AG09319 (cell line): ENCODE measurements around the gene LRRC8C.
"Not testable (repeated sequence)": the region's sequence is repeated elsewhere in the genome, so short reads cannot be mapped to it uniquely, and the experiment has no call there.

Source experiments
- DNase-seq: peaks from one replicate; pipeline ENCODE4 v3.0.0-alpha.2; 2010; ENCODE audit warnings: low read depth; ENCODE audit errors: extremely low read depth
- TF ChIP-seq, protein P1 (sequence below): IDR thresholded peaks from 2 replicates; pipeline ENCODE4 v1.5.1; 2011; ENCODE audit warnings: low read depth, mild to moderate bottlenecking, inconsistent platforms, low read length, moderate library complexity

LRRC8C gene

DNA sequence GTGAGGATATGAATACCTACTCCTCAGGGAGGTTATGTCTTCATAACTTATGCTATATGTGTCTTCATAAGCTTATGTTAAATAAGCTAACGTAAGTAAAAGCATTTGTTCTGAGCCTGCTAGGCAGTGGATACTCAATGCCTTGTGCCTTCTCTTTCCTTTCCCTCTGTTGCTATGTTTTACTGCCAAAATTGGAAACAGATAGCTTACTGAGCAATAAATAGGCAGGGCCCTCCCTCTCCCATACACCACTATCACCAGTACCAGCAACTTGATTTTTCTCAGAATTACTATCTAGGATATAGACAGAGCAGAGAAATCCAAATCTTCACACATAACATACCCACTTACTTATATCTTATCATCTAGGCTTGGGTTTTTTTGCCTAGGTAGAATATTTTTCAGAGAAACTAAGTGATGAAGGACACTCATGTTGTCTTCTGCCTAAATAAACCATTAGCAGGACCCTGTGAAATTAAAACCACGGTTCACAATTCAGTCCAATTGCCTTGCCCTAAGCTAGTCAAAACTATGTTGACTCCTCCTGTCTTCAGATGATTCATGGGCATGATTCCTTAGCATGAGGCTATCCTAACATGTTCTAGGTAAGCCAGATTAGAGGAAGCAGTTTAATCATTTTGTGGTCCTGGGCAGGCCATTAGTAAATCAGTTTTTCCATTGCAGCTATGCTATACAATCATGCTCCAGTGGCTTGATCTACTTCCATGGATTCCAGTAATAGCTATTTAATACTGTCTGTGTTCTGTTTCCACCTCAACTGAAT lies 15.9 kb upstream of the LRRC8C start:
- TF ChIP-seq, protein P1, sequence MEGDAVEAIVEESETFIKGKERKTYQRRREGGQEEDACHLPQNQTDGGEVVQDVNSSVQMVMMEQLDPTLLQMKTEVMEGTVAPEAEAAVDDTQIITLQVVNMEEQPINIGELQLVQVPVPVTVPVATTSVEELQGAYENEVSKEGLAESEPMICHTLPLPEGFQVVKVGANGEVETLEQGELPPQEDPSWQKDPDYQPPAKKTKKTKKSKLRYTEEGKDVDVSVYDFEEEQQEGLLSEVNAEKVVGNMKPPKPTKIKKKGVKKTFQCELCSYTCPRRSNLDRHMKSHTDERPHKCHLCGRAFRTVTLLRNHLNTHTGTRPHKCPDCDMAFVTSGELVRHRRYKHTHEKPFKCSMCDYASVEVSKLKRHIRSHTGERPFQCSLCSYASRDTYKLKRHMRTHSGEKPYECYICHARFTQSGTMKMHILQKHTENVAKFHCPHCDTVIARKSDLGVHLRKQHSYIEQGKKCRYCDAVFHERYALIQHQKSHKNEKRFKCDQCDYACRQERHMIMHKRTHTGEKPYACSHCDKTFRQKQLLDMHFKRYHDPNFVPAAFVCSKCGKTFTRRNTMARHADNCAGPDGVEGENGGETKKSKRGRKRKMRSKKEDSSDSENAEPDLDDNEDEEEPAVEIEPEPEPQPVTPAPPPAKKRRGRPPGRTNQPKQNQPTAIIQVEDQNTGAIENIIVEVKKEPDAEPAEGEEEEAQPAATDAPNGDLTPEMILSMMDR: no peak
- no peak for DNase-seq

DNA sequence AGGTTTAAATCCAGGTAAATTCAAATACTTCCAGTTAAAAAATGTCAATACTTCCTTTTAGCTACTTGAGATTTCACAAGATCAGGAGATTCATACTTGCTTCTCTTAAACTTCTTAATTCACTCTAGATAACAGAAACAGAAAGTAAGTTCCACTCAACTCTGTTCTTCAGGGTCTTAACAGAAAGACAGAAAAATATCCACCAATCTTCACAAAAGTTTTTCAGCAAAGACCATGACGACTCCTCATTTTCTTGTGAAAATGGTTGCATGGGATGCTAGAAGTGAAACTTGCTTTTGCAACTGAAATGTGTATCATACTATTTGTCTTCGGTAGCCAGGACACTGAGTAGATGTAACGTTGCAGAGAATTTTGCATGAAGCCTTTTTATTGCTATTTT lies 12.3 kb upstream of the LRRC8C start:
- no peak for DNase-seq
- TF ChIP-seq, protein P1: no peak

DNA sequence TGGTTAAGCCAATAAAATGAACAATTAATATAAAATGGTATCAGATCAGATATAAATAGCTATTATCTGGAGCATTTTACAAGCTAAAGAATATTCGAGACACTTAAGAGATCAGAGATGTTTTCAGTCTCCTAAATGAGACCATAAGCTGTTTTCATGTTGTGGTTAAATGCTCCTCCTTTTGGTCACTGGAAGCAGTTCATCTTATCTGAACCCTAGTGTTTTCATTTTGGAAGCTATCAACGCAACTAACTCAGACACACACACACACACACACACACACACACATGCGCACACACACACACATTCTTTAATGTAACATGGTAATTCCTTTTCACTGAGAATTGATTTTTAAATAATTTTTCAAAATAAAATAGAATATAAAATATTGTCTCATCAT lies 10.0 kb upstream of the LRRC8C start:
- TF ChIP-seq, protein P1: peak; percentile 33
- DNase-seq: no peak

DNA sequence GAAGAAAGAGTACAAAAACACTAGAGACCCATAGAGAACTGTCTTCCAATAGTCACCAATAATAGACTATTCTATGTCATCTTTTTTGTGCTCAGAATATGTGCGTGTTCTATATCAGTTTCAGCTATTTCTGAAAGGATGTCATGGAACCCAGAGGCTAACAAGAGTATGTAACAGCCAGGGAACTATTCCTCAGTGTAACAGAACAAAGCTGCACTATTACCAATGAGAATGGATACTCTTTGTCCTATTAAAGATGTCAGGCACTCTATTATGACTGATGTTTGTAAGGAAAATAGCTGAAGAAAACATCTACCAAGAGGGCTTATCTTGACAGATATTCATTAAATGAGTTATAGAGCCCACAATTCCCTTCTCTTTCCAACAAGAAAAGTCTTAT lies 8.6 kb upstream of the LRRC8C start:
- DNase-seq: no peak
- TF ChIP-seq, protein P1: no peak

DNA sequence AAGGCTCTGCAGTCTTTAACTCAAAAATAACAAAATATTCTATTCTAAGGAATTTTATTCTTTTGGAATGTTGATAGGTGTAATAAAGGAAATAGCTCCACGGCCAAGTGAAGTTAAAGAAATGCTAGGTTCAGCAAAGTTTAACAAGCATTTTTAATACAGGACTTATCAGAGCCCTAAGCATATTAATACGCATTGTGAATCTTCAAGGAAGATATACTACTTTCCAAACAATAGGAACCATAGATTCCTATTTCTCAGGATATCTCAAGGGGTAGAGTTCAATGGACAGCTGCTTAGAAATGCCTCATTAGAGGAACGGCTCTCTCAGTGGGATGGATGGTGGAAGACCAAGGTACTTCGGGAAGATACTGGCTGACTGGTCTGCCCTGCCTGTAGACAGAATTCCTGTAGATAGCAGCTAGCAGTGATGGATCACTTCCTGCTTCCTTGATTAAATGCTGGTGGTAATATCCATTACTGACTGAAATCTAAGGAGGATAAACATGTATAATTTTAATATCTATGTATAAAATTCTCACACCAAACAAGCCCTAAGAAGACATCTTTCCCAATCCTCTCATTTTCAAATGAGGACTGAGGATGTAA lies 8.1 kb upstream of the LRRC8C start:
- no peak for DNase-seq
- TF ChIP-seq, protein P1: no peak

DNA sequence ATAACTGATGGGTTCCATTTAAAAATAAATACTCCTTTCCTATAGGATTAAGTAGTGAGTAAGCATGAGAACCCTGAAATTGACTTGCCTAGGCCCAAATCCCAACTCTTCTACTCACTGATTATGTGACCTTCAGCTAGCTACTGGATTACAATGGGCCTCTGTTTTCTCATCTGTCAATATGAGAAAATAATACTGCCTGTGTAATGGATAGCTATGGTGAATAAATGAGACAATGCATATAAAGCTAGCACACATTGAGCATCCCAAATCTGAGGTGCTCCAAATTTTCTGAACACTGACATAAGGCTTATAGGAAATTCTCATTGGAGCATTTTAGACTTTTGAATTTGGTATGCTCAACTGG lies 5.3 kb upstream of the LRRC8C start:
- no peak for DNase-seq
- TF ChIP-seq, protein P1: no peak

DNA sequence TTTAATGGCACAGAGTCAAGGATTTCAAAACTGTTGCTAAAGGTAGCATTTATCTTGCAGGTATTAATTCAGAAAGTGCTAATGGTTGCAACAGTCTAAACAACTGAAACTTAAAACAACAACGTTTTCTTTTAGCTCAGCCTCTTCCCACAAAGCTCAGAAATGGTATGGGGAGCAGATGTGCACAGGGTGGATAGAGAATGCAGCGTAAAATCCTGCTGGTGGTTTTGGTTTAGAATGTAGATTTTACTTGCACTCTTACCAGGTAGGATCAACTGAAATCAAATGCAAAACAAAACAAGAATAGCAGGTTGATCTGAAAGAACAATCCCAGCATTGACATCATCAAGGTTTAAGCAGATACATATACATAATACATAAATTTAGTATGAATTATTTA lies 3.8 kb upstream of the LRRC8C start:
- TF ChIP-seq, protein P1: no peak
- no peak for DNase-seq

DNA sequence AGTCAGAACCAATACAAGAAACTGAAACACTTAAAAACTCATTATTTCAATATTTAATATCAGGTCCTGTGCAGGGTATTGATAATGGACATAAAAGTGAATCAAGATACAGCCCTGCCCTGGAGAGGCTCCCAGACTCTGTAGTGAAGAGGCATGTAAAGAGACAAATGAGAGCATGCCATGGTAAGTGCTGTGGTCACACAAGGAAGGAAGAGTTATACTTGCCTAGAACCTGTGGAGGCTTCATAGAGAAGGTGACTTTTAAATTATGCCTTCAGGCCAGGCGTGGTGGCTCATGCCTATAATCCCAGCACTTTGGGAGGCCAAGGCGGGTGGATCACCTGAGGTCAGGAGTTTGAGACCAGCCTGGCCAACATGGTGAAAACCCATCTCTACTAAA lies 3.3 kb upstream of the LRRC8C start:
- not testable (repeated sequence) for DNase-seq
